Trophoblast cell (in vitro differentiated cells and primary cell): ENCODE measurements around the gene WFS1.

Experiments used
- DNase-seq, 2 donors: peaks; one replicate each; pipeline ENCODE4 v3.0.0-alpha.2; 2016
- H2AFZ ChIP-seq: 2 replicates; pipeline ENCODE4 v1.6.1; 2013; ENCODE audit warnings: low read length, moderate library complexity, mild to moderate bottlenecking; ENCODE audit not compliant: insufficient read depth, poor library complexity
- H2AK5ac ChIP-seq: 2 replicates; pipeline ENCODE4 v1.6.1; 2013; ENCODE audit warnings: mild to moderate bottlenecking, low read length
- H2BK120ac ChIP-seq: 2 replicates; pipeline ENCODE4 v1.6.1; 2013; ENCODE audit warnings: low read length, mild to moderate bottlenecking, moderate library complexity; ENCODE audit not compliant: insufficient read depth, poor library complexity
- H2BK12ac ChIP-seq: 2 replicates; pipeline ENCODE4 v1.6.1; 2013; ENCODE audit warnings: mild to moderate bottlenecking, low read length, moderate library complexity
- H2BK5ac ChIP-seq: 2 replicates; pipeline ENCODE4 v1.6.1; 2013; ENCODE audit warnings: low read length, low read depth, moderate library complexity, mild to moderate bottlenecking; ENCODE audit not compliant: poor library complexity
- H3K14ac ChIP-seq: 2 replicates; pipeline ENCODE4 v1.6.1; 2013; ENCODE audit warnings: mild to moderate bottlenecking, low read length
- H3K18ac ChIP-seq: 2 replicates; pipeline ENCODE4 v1.6.1; 2013; ENCODE audit warnings: mild to moderate bottlenecking, low read length
- H3K23ac ChIP-seq: 2 replicates; pipeline ENCODE4 v1.6.1; 2013; ENCODE audit warnings: low read length
- H3K27ac ChIP-seq: 2 replicates; pipeline ENCODE4 v1.5.1; 2013; ENCODE audit warnings: low read depth, mild to moderate bottlenecking, inconsistent platforms, low read length, moderate library complexity
- H3K27me3 ChIP-seq: 2 replicates; pipeline ENCODE4 v1.6.1; 2013; ENCODE audit warnings: inconsistent platforms, mild to moderate bottlenecking, low read length, moderate library complexity; ENCODE audit not compliant: insufficient read depth
- H3K36me3 ChIP-seq, 2 experiments: 1 replicate in 1 of 2; 2 replicates in 1 of 2; pipeline ENCODE4 v1.6.1; 2013; ENCODE audit warnings: low read length in 2 of 2, mild to moderate bottlenecking in 2 of 2, moderate library complexity in 1 of 2; ENCODE audit not compliant: insufficient read depth in 2 of 2, control insufficient read depth in 1 of 2
- H3K4ac ChIP-seq: 2 replicates; pipeline ENCODE4 v1.6.1; 2013; ENCODE audit warnings: low read depth, mild to moderate bottlenecking, low read length, moderate library complexity
- H3K4me1 ChIP-seq, 2 experiments: 1 replicate in 1 of 2; 2 replicates in 1 of 2; pipeline ENCODE4 v1.6.1; 2013; ENCODE audit warnings: low read length in 2 of 2, mild to moderate bottlenecking in 2 of 2, moderate library complexity in 1 of 2; ENCODE audit not compliant: insufficient read depth in 2 of 2, control insufficient read depth in 1 of 2
- H3K4me2 ChIP-seq: 2 replicates; pipeline ENCODE4 v1.6.1; 2013; ENCODE audit warnings: inconsistent platforms, mild to moderate bottlenecking, low read length, moderate library complexity
- H3K4me3 ChIP-seq: 2 replicates; pipeline ENCODE4 v1.5.1; 2013; ENCODE audit warnings: mild to moderate bottlenecking, low read depth, low read length, inconsistent platforms
- H3K79me1 ChIP-seq: one replicate; pipeline ENCODE4 v1.6.1; 2013; ENCODE audit warnings: low read length
- H3K79me2 ChIP-seq: 2 replicates; pipeline ENCODE4 v1.6.1; 2013; ENCODE audit warnings: low read length, mild to moderate bottlenecking; ENCODE audit not compliant: control insufficient read depth, insufficient read depth, poor library complexity
- H3K9ac ChIP-seq: 2 replicates; pipeline ENCODE4 v1.6.1; 2013; ENCODE audit warnings: mild to moderate bottlenecking, low read length
- H3K9me3 ChIP-seq: 2 replicates; pipeline ENCODE4 v1.6.1; 2013; ENCODE audit warnings: low read depth, mild to moderate bottlenecking, control low read depth, inconsistent platforms, low read length; ENCODE audit not compliant: insufficient read depth
- H4K12ac ChIP-seq: 2 replicates; pipeline ENCODE4 v1.6.1; 2013; ENCODE audit warnings: low read depth, mild to moderate bottlenecking, low read length, moderate library complexity
- H4K8ac ChIP-seq: 2 replicates; pipeline ENCODE4 v1.6.1; 2013; ENCODE audit warnings: low read depth, mild to moderate bottlenecking, low read length, moderate library complexity
- H4K91ac ChIP-seq: one replicate; pipeline ENCODE4 v1.6.1; 2013; ENCODE audit warnings: low read depth, mild to moderate bottlenecking, low read length, moderate library complexity
- WGBS: extraction: QIAGEN DNeasy Blood & Tissue Kit; methylation state at CpG from one replicate; pipeline ENCODE4 v1.1.7; 2013; ENCODE audit warnings: missing lambda C conversion rate; ENCODE audit not compliant: insufficient read length, insufficient coverage; ENCODE audit errors: extremely low coverage; 5-methylcytosine and 5-hydroxymethylcytosine counted together

The WFS1 gene

GRCh38 chr4:6224735-6225134 is 44.9 kb upstream of the WFS1 start:
- no peak overlapping the region for H3K23ac ChIP-seq
- peaks cover 6% of the 10 kb centered on the region for H3K27me3 ChIP-seq
- H3K27ac ChIP-seq, result no peak overlapping the region
- H2BK120ac ChIP-seq, result no peak overlapping the region
- no peak overlapping the region for H3K9ac ChIP-seq
- H2AFZ ChIP-seq, result no peak overlapping the region
- no peaks in the 10 kb centered on the region for H3K79me1 ChIP-seq
- peaks cover 7% of the 10 kb centered on the region for H3K9me3 ChIP-seq
- no peak overlapping the region for H3K4me2 ChIP-seq
- H3K14ac ChIP-seq, result no peak overlapping the region
- no peaks in the 10 kb centered on the region for H3K36me3 ChIP-seq
- no peak overlapping the region for H4K8ac ChIP-seq
- H3K4me1 ChIP-seq, result peaks cover 3 to 4% of the 10 kb centered on the region in 2 experiments
- WGBS, result no CpG with 5 or more reads among the region's 3 CpGs
- no peak for DNase-seq
- no peak overlapping the region for H2BK5ac ChIP-seq
- no peak overlapping the region for H3K18ac ChIP-seq
- H3K79me2 ChIP-seq, result no peaks in the 10 kb centered on the region
- no peak overlapping the region for H2AK5ac ChIP-seq
- H3K4me3 ChIP-seq, result no peak overlapping the region
- no peak overlapping the region for H2BK12ac ChIP-seq
- no peak overlapping the region for H3K4ac ChIP-seq
- no peak overlapping the region for H4K91ac ChIP-seq
- H4K12ac ChIP-seq, result no peak overlapping the region

GRCh38 chr4:6225469-6225868 is 44.2 kb upstream of the WFS1 start:
- peak in 1 of 2 donors; percentile 42 for DNase-seq
- no peak overlapping the region for H3K4me2 ChIP-seq

GRCh38 chr4:6226506-6226905 is 43.1 kb upstream of the WFS1 start:
- Histone ChIP-seq H2AFZ (no peak overlapping the region), H3K27ac (no peak overlapping the region), H2BK5ac (no peak overlapping the region), H4K12ac (no peak overlapping the region), H3K4me2 (no peak overlapping the region), H3K79me2 (no peaks in the 10 kb centered on the region), H3K9ac (no peak overlapping the region), H2BK12ac (no peak overlapping the region), H3K9me3 (peaks cover 7% of the 10 kb centered on the region), H3K4me1 (peaks cover 3 to 7% of the 10 kb centered on the region in 2 experiments), H3K36me3 (no peaks in the 10 kb centered on the region), H3K14ac (no peak overlapping the region), H4K91ac (no peak overlapping the region), H3K27me3 (peaks cover 6% of the 10 kb centered on the region), H3K4ac (no peak overlapping the region), H3K18ac (no peak overlapping the region), H2AK5ac (no peak overlapping the region), H3K79me1 (no peaks in the 10 kb centered on the region), H3K23ac (no peak overlapping the region), H4K8ac (no peak overlapping the region), H3K4me3 (peak overlapping the region; percentile 15), H2BK120ac (no peak overlapping the region)
- WGBS, result no CpG with 5 or more reads among the region's 7 CpGs
- no peak for DNase-seq

More at GRCh38 chr4:6225469-6225868, 44.2 kb upstream of the WFS1 start:
- H3K4me1 ChIP-seq, result peaks cover 3 to 7% of the 10 kb centered on the region in 2 experiments
- H3K79me2 ChIP-seq, result no peaks in the 10 kb centered on the region
- no peak overlapping the region for H4K8ac ChIP-seq
- no peaks in the 10 kb centered on the region for H3K36me3 ChIP-seq
- no peak overlapping the region for H3K27ac ChIP-seq
- no peak overlapping the region for H4K12ac ChIP-seq
- no peak overlapping the region for H2AK5ac ChIP-seq
- H3K14ac ChIP-seq, result no peak overlapping the region
- no peak overlapping the region for H2BK120ac ChIP-seq
- H3K23ac ChIP-seq, result no peak overlapping the region
- H3K9me3 ChIP-seq, result peaks cover 7% of the 10 kb centered on the region
- H2BK5ac ChIP-seq, result no peak overlapping the region
- WGBS, result no CpG with 5 or more reads among the region's 7 CpGs
- no peak overlapping the region for H3K4ac ChIP-seq
- H3K9ac ChIP-seq, result no peak overlapping the region
- no peaks in the 10 kb centered on the region for H3K79me1 ChIP-seq
- H2BK12ac ChIP-seq, result no peak overlapping the region
- H3K18ac ChIP-seq, result no peak overlapping the region
- peaks cover 6% of the 10 kb centered on the region for H3K27me3 ChIP-seq
- no peak overlapping the region for H3K4me3 ChIP-seq
- H2AFZ ChIP-seq, result no peak overlapping the region
- H4K91ac ChIP-seq, result no peak overlapping the region

GRCh38 chr4:6227412-6228157 is 42.1 kb upstream of the WFS1 start:
- Histone ChIP-seq H3K36me3 (no peaks in the 10 kb centered on the region), H2AFZ (no peak overlapping the region), H3K27me3 (peaks cover 2% of the 10 kb centered on the region), H2AK5ac (no peak overlapping the region), H3K9ac (no peak overlapping the region), H2BK120ac (no peak overlapping the region), H3K27ac (no peak overlapping the region), H2BK5ac (no peak overlapping the region), H3K4me1 (peaks cover 0 to 3% of the 10 kb centered on the region in 2 experiments), H4K91ac (no peak overlapping the region), H3K18ac (no peak overlapping the region), H4K8ac (no peak overlapping the region), H3K4ac (no peak overlapping the region), H3K9me3 (no peaks in the 10 kb centered on the region), H3K79me2 (no peaks in the 10 kb centered on the region), H2BK12ac (no peak overlapping the region), H3K4me3 (no peak overlapping the region), H4K12ac (no peak overlapping the region), H3K4me2 (no peak overlapping the region), H3K14ac (no peak overlapping the region), H3K23ac (no peak overlapping the region), H3K79me1 (no peaks in the 10 kb centered on the region)
- WGBS, result no CpG with 5 or more reads among the region's 12 CpGs
- DNase-seq, result no peak
